GM11168 (cell line): ENCODE data around the gene CDH8.

Experiments
- in situ Hi-C: fragments of 300-500 bp; cut with MboI; formaldehyde crosslinking; loops from one replicate; pipeline ENCODE4 v1.12.0; 2022; ENCODE audit warnings: low sequenced_read_pairs; ENCODE audit not compliant: unreplicated experiment

Gene CDH8

GRCh38 chr16:62036101-62036801 lies at the start of gene CDH8:
Gene CDH8 (minus strand): TSS chr16:62036438. CDS start chr16:62021403, 15,035 bp downstream.
- in situ Hi-C loops = no loop called here

- in situ Hi-C loops = no loop called here
These were observed 43.0 kb upstream of the CDH8 start for GRCh38 chr16:62079236-62079635.

- in situ Hi-C loops = no loop called here
These were observed 41.8 kb upstream of the CDH8 start for GRCh38 chr16:62077998-62078397.

GRCh38 chr16:62076886-62077285 lies 40.6 kb upstream of the CDH8 start:
- in situ Hi-C loops = no loop called here

GRCh38 chr16:62068747-62069146 lies 32.5 kb upstream of the CDH8 start:
- in situ Hi-C loops = no loop called here

GRCh38 chr16:62067981-62068380 lies 31.7 kb upstream of the CDH8 start:
- in situ Hi-C loops = no loop called here

GRCh38 chr16:62067182-62067581 lies 30.9 kb upstream of the CDH8 start:
- in situ Hi-C loops = no loop called here

- in situ Hi-C loops = no loop called here
These were observed 30.5 kb upstream of the CDH8 start for GRCh38 chr16:62066747-62067146.

GRCh38 chr16:62064173-62064572 lies 27.9 kb upstream of the CDH8 start:
- in situ Hi-C loops = no loop called here

- in situ Hi-C loops = no loop called here
These were observed 23.9 kb upstream of the CDH8 start for GRCh38 chr16:62060089-62060488.

- in situ Hi-C loops = no loop called here
These were observed 23.3 kb upstream of the CDH8 start for GRCh38 chr16:62059527-62059926.

- in situ Hi-C loops = no loop called here
These were observed 22.2 kb upstream of the CDH8 start for GRCh38 chr16:62058412-62058811.

GRCh38 chr16:62051942-62052341 lies 15.7 kb upstream of the CDH8 start:
- in situ Hi-C loops = no loop called here

GRCh38 chr16:62050793-62051192 lies 14.6 kb upstream of the CDH8 start:
- in situ Hi-C loops = no loop called here

- in situ Hi-C loops = no loop called here
These were observed 10.6 kb upstream of the CDH8 start for GRCh38 chr16:62046801-62047200.

GRCh38 chr16:62041401-62041800 lies 5.2 kb upstream of the CDH8 start:
- in situ Hi-C loops = no loop called here

GRCh38 chr16:62038646-62039045 lies 2.4 kb upstream of the CDH8 start:
- in situ Hi-C loops = no loop called here

GRCh38 chr16:62038225-62038624 lies 2.0 kb upstream of the CDH8 start:
- in situ Hi-C loops = no loop called here

- in situ Hi-C loops = no loop called here
These were observed 531 bp upstream of the CDH8 start for GRCh38 chr16:62036802-62037135.

- in situ Hi-C loops = no loop called here
These were observed 834 bp downstream of the CDH8 start for GRCh38 chr16:62035115-62036092.
